Activated T-cell treated with anti-CD3 and anti-CD28 coated beads, Interleukin-2, amount 50 U/mL, for 4 hours (primary cell): ENCODE data around the gene MYL3. TPM values are rescaled to one million over a fixed set of nuclear protein-coding genes. Genes with fewer than 3 reads are reported as not detected.

Source experiments
- ATAC-seq, 2 donors: fragments of 200-7000 bp; cut with Tn5 transposase; one replicate each; pipeline ENCODE4 v1.10.0; 2021
- DNase-seq: peaks from one replicate; pipeline ENCODE4 v3.0.0-alpha.2; 2020
- H3K27me3 Mint-ChIP-seq: one replicate; pipeline ENCODE4 v1.8.0; 2021; ENCODE audit warnings: low read depth, mixed read lengths
- H3K36me3 Mint-ChIP-seq: one replicate; pipeline ENCODE4 v1.8.0; 2022; ENCODE audit warnings: mixed read lengths; ENCODE audit not compliant: insufficient read depth
- H3K4me1 Mint-ChIP-seq: one replicate; pipeline ENCODE4 v1.8.0; 2021; ENCODE audit warnings: low read depth, mixed read lengths
- H3K4me3 Mint-ChIP-seq: one replicate; pipeline ENCODE4 v1.8.0; 2021; ENCODE audit warnings: mild to moderate bottlenecking, moderate library complexity, mixed read lengths
- H3K9me3 Mint-ChIP-seq: one replicate; pipeline ENCODE4 v1.8.0; 2021; ENCODE audit warnings: mixed read lengths
- total RNA-seq, 3 donors: library from RNA; stranded (reverse); gene quantifications; one replicate each; pipeline ENCODE4 v1.2.1, GENCODE V29; 2021

Gene MYL3
- total RNA-seq, 3 donors from 2014 or later, result not detected

GRCh38 chr3:46859001-46859710 is 4.1 kb downstream of the MYL3 start:
- Mint-ChIP-seq H3K27me3 (peaks cover 12% of the 10 kb centered on the region), H3K9me3 (no peaks in the 10 kb centered on the region), H3K4me3 (no peak overlapping the region), H3K36me3 (no peaks in the 10 kb centered on the region), H3K4me1 (no peaks in the 10 kb centered on the region)
- ATAC-seq (no peak), DNase-seq (no peak)

DNA sequence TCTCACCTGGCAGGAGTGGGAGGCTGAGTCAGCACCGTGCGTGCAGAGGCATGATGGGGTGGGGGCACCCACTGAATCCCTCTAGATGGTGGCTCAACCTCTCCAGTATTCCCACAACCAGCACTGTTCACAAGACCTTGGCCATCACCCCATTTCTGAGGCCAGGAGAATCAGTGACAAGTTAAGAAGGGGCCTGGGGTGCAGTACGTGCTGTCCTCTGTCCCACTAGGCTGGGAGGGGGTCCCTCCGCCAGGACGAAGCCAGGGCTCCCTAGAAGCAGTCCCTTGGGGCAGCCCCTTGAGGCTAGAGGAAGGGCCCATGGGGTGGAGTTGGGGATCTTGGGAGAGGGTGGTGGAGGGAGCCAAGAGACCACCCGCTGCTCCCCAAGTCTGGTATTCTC is 4.8 kb downstream of the MYL3 start:
- no peak for DNase-seq
- no peaks in the 10 kb centered on the region for H3K9me3 Mint-ChIP-seq
- H3K27me3 Mint-ChIP-seq, result peaks cover 12% of the 10 kb centered on the region
- ATAC-seq, result no peak
- H3K4me3 Mint-ChIP-seq, result no peak overlapping the region
- H3K36me3 Mint-ChIP-seq, result no peaks in the 10 kb centered on the region
- H3K4me1 Mint-ChIP-seq, result no peaks in the 10 kb centered on the region

GRCh38 chr3:46857485-46858341 is 5.5 kb downstream of the MYL3 start:
- DNase-seq (no peak), ATAC-seq (no peak)
- peaks cover 12% of the 10 kb centered on the region for H3K27me3 Mint-ChIP-seq
- H3K36me3 Mint-ChIP-seq, result no peaks in the 10 kb centered on the region
- H3K9me3 Mint-ChIP-seq, result no peaks in the 10 kb centered on the region
- no peaks in the 10 kb centered on the region for H3K4me1 Mint-ChIP-seq
- no peak overlapping the region for H3K4me3 Mint-ChIP-seq

- Mint-ChIP-seq H3K9me3 (no peaks in the 10 kb centered on the region), H3K36me3 (no peaks in the 10 kb centered on the region), H3K27me3 (peaks cover 12% of the 10 kb centered on the region), H3K4me3 (no peak overlapping the region), H3K4me1 (no peaks in the 10 kb centered on the region)
- ATAC-seq (no peak), DNase-seq (no peak)
These were observed 6.4 kb downstream of the MYL3 start for GRCh38 chr3:46856576-46857471.

DNA sequence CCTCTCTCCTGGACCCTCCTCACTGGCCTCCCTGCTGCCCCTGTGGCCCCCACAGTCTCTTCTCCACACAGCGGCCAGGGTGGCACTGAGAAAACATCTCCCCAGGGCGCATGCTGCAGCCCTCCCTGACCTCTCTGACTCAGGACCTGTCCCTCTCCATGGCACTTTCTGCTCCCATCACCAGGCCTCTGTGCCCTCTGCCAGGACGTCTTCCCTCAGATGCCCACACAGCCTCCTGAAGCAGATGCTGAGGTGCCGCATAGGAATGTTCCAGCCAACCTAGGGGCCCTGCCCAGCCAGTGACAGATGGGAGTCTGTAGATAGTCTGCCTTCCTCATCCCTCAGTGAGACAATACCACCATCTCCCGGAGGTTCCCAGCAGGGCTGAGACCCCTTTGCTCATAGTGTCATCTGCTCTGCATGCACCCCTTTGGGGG is 8.7 kb downstream of the MYL3 start:
- Mint-ChIP-seq H3K4me3 (no peak overlapping the region), H3K36me3 (no peaks in the 10 kb centered on the region), H3K27me3 (peaks cover 12% of the 10 kb centered on the region), H3K4me1 (no peaks in the 10 kb centered on the region), H3K9me3 (no peaks in the 10 kb centered on the region)
- no peak for ATAC-seq
- DNase-seq, result no peak

DNA sequence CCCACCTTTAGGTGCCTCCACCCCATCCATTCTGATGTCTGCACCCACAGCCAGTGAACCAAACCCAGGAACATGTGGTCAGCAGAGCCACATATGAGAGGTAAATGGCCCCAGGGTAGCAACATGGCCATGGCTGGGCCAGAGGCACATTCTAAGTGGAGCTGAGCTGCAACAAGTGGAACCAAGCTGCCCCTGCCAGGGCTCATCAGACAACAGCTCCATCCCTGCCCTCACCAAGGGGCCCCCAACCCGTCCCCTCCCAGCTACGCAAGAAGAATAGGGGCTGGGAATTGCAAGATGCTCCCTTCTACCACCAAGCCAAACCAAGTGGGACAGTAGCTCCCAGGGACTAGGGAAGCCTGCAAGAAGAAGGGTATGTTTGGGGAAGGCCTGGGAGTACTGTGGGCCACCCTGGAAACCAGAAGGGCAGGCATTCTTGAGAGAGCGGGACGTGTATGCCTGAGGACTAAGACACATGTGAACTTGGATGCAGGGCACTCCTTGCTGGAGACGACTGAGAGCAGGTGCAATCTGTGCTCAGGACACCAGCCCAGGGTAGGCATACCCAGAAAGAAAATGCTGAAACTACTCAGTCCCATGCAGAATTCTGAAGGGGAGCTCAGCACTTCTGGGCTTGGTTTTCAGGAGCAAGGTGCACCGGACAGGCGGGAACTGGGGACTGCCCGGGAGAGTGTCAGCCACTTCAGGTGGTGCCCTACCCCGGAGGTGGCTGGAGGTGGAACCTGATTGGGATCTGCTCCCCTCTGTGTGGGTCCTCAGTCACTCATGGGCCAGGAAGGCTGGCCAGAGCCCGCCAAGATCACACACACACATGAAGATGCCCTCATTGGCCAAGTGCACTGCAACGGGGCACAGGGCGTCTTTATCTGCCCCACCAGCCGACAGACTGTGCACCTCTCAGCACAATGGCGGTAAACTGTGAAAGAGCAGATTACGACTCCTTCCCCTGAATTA is 9.5 kb downstream of the MYL3 start:
- DNase-seq, result no peak
- no peaks in the 10 kb centered on the region for H3K36me3 Mint-ChIP-seq

DNA sequence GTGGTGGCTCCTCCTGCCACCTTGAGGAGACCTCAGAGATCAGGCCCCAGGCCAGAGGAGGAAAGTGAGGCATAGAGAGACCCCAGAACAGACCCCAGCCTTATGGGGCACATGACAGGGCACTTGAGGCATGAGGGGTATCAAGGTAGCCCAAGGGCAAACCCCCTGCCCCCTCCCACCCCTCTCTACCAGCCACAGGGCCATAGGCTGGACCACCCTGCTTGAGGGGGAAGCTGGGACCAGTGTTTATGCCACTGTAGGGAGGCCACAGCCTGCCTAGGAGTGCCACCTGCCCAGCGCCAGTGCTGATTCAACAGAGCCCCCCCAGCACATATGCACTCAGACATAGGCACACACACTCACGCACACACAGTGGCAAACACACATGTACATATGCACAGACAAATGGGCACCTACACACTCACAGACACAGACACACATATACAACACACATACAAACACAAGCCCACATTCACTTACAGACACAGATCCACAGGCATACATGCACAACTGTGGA is 10.3 kb downstream of the MYL3 start:
- H3K36me3 Mint-ChIP-seq, result no peaks in the 10 kb centered on the region
- ATAC-seq (no peak), DNase-seq (no peak)
- no peaks in the 10 kb centered on the region for H3K9me3 Mint-ChIP-seq
- peaks cover 10% of the 10 kb centered on the region for H3K27me3 Mint-ChIP-seq
- no peaks in the 10 kb centered on the region for H3K4me1 Mint-ChIP-seq
- no peak overlapping the region for H3K4me3 Mint-ChIP-seq

More for the DNA sequence above, 9.5 kb downstream of the MYL3 start:
- no peaks in the 10 kb centered on the region for H3K9me3 Mint-ChIP-seq
- H3K4me1 Mint-ChIP-seq, result no peaks in the 10 kb centered on the region
- peaks cover 12% of the 10 kb centered on the region for H3K27me3 Mint-ChIP-seq
- no peak overlapping the region for H3K4me3 Mint-ChIP-seq
- no peak for ATAC-seq

- DNase-seq (peak; percentile 2), ATAC-seq (no peak)
- H3K4me1 Mint-ChIP-seq, result no peaks in the 10 kb centered on the region
- H3K9me3 Mint-ChIP-seq, result no peaks in the 10 kb centered on the region
- H3K4me3 Mint-ChIP-seq, result no peak overlapping the region
- no peaks in the 10 kb centered on the region for H3K36me3 Mint-ChIP-seq
- H3K27me3 Mint-ChIP-seq, result peaks cover 5% of the 10 kb centered on the region
These were observed 10.9 kb downstream of the MYL3 start for GRCh38 chr3:46852334-46852720.

DNA sequence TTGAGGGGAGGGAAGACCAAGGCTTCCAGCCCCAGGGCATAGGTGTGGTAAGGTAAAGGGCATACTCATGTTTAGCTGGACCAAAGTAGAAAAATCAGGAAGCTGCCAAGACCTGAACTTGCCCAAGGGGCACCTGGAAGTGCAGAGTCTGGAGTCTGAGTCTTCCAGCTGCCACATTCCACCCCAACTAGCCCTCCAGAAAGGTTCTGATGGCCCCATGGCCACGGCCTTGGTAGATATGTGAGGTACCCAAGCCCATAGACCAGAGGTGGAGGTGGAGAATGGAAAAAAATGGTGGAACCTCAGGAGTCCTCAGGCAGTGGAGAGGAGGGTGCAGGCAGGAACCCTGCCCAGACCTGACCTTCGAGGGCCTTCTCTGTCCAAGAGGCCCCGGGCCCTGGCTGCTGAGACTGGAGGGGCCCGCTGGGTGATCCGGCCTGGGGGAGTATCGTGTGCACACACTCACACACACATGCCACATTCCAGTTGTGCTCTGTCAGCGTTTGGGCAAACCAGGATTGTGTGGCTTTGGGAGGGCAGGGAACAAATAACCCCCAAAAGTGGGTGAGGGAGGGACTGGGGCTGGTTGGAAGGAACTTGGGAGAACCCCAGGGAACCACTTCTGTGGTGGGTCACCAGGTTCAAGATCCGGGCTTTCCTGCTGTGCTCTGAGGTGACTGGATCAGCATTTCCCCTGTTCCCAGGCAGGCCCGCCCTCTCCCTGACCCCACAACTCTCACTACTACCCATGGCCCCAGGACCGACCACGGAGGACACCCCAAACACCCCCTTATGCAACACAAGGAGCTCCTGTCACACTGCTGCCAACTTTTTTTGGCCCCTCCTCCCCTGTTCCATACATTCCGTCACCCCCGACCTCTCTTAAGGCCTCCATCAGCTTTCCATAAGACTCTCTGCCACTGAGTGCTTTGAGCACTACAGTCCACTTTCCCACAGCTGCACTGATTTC is 11.6 kb downstream of the MYL3 start:
- peak; percentile 1 for DNase-seq
- peaks cover under 1% of the 10 kb centered on the region for H3K4me1 Mint-ChIP-seq
- ATAC-seq, result no peak
- no peak overlapping the region for H3K4me3 Mint-ChIP-seq
- H3K9me3 Mint-ChIP-seq, result no peaks in the 10 kb centered on the region
- H3K27me3 Mint-ChIP-seq, result peaks cover 4% of the 10 kb centered on the region
- H3K36me3 Mint-ChIP-seq, result no peaks in the 10 kb centered on the region

GRCh38 chr3:46850468-46850779 is 12.8 kb downstream of the MYL3 start:
- Mint-ChIP-seq H3K4me1 (peaks cover 5% of the 10 kb centered on the region), H3K27me3 (no peaks in the 10 kb centered on the region), H3K4me3 (no peak overlapping the region), H3K9me3 (no peaks in the 10 kb centered on the region), H3K36me3 (no peaks in the 10 kb centered on the region)
- ATAC-seq (no peak), DNase-seq (peak; percentile 0)

GRCh38 chr3:46849686-46850467 is 13.4 kb downstream of the MYL3 start:
- H3K36me3 Mint-ChIP-seq, result no peaks in the 10 kb centered on the region
- peaks cover 7% of the 10 kb centered on the region for H3K4me1 Mint-ChIP-seq
- H3K27me3 Mint-ChIP-seq, result no peaks in the 10 kb centered on the region
- ATAC-seq, result no peak
- no peak for DNase-seq
- H3K9me3 Mint-ChIP-seq, result no peaks in the 10 kb centered on the region
- no peak overlapping the region for H3K4me3 Mint-ChIP-seq

- DNase-seq (peak; percentile 1), ATAC-seq (no peak)
- Mint-ChIP-seq H3K9me3 (no peaks in the 10 kb centered on the region), H3K4me3 (no peak overlapping the region), H3K27me3 (no peaks in the 10 kb centered on the region), H3K4me1 (peaks cover 7% of the 10 kb centered on the region), H3K36me3 (no peaks in the 10 kb centered on the region)
These were observed 14.1 kb downstream of the MYL3 start for GRCh38 chr3:46849045-46849631.
